ENCODE results near the gene RHBDL1. TPM values are rescaled to one million over a fixed set of nuclear protein-coding genes. Genes with fewer than 3 reads are reported as not detected.

RHBDL1 gene
- total and polyA plus RNA-seq, 2 of the 8 experiments (the other 6 are each of a cell fraction or from before 2014, with no cell fraction given), result 4.0 to 8.1 TPM

DNA sequence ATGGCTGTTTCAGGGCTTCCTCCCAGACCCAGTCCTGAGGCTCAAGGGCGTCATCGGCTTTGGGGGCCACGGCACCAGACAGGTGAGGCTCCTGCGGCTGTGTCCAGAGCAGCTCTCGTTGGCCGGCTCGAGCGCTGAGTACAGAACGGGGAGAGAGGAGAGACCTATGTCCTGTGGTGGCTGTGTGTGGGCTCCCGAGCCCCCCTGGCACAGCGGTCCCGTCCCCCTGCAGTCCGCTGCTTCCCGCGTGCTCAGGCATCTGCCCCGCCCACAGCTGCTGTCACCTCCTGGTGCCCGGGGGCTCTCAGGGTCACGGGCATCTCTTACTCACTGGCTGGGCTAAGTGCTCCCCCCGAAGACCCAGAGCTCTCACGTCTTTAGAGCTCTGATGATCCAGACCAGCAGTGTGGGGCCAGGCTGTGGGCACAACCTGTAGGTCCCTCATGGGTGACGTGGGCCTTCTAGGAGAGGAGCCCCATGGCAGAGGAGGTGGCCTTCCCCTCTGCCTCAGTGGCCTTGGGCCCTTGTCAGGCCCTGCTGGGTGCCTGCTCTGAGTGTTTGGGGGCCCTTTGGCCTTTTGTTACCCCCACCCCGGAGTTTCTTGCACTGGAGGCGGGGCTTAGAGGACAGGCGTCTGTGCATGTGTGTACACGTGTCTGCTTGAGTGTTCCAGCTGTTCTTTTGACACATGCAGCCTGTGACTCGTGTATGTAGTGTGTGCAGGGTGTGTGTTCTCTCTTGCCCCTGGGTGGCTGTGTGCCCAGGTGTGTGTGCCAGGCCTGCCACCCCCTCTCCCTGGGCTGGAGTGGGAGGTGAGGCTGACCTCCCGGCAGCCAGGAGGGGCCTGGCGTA lies 22.8 kb upstream of the RHBDL1 start (continued):
- TF ChIP-seq, protein P1, sequence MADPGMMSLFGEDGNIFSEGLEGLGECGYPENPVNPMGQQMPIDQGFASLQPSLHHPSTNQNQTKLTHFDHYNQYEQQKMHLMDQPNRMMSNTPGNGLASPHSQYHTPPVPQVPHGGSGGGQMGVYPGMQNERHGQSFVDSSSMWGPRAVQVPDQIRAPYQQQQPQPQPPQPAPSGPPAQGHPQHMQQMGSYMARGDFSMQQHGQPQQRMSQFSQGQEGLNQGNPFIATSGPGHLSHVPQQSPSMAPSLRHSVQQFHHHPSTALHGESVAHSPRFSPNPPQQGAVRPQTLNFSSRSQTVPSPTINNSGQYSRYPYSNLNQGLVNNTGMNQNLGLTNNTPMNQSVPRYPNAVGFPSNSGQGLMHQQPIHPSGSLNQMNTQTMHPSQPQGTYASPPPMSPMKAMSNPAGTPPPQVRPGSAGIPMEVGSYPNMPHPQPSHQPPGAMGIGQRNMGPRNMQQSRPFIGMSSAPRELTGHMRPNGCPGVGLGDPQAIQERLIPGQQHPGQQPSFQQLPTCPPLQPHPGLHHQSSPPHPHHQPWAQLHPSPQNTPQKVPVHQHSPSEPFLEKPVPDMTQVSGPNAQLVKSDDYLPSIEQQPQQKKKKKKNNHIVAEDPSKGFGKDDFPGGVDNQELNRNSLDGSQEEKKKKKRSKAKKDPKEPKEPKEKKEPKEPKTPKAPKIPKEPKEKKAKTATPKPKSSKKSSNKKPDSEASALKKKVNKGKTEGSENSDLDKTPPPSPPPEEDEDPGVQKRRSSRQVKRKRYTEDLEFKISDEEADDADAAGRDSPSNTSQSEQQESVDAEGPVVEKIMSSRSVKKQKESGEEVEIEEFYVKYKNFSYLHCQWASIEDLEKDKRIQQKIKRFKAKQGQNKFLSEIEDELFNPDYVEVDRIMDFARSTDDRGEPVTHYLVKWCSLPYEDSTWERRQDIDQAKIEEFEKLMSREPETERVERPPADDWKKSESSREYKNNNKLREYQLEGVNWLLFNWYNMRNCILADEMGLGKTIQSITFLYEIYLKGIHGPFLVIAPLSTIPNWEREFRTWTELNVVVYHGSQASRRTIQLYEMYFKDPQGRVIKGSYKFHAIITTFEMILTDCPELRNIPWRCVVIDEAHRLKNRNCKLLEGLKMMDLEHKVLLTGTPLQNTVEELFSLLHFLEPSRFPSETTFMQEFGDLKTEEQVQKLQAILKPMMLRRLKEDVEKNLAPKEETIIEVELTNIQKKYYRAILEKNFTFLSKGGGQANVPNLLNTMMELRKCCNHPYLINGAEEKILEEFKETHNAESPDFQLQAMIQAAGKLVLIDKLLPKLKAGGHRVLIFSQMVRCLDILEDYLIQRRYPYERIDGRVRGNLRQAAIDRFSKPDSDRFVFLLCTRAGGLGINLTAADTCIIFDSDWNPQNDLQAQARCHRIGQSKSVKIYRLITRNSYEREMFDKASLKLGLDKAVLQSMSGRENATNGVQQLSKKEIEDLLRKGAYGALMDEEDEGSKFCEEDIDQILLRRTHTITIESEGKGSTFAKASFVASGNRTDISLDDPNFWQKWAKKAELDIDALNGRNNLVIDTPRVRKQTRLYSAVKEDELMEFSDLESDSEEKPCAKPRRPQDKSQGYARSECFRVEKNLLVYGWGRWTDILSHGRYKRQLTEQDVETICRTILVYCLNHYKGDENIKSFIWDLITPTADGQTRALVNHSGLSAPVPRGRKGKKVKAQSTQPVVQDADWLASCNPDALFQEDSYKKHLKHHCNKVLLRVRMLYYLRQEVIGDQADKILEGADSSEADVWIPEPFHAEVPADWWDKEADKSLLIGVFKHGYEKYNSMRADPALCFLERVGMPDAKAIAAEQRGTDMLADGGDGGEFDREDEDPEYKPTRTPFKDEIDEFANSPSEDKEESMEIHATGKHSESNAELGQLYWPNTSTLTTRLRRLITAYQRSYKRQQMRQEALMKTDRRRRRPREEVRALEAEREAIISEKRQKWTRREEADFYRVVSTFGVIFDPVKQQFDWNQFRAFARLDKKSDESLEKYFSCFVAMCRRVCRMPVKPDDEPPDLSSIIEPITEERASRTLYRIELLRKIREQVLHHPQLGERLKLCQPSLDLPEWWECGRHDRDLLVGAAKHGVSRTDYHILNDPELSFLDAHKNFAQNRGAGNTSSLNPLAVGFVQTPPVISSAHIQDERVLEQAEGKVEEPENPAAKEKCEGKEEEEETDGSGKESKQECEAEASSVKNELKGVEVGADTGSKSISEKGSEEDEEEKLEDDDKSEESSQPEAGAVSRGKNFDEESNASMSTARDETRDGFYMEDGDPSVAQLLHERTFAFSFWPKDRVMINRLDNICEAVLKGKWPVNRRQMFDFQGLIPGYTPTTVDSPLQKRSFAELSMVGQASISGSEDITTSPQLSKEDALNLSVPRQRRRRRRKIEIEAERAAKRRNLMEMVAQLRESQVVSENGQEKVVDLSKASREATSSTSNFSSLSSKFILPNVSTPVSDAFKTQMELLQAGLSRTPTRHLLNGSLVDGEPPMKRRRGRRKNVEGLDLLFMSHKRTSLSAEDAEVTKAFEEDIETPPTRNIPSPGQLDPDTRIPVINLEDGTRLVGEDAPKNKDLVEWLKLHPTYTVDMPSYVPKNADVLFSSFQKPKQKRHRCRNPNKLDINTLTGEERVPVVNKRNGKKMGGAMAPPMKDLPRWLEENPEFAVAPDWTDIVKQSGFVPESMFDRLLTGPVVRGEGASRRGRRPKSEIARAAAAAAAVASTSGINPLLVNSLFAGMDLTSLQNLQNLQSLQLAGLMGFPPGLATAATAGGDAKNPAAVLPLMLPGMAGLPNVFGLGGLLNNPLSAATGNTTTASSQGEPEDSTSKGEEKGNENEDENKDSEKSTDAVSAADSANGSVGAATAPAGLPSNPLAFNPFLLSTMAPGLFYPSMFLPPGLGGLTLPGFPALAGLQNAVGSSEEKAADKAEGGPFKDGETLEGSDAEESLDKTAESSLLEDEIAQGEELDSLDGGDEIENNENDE (IDR thresholded peaks at IDR 0.05; ENCODE audit: insufficient replicate concordance, low read length), result no peak
- TF ChIP-seq TCF12 (IDR thresholded peaks at IDR 0.05; ENCODE audit: low read depth, low read length), result no peak
